Bronchial epithelial cell (primary cell): ENCODE results near the gene APELA. TPM values are rescaled to one million over a fixed set of nuclear protein-coding genes. Genes with fewer than 3 reads are reported as not detected.
A peak's percentile ranks its signal among the peaks of the same experiment; 100 is the strongest.
"Not testable (repeated sequence)": the region's sequence is repeated elsewhere in the genome, so short reads cannot be mapped to it uniquely, and the experiment has no call there.

Experiments
- DNase-seq: peaks from one replicate; pipeline ENCODE4 v3.0.0-alpha.2; 2010; ENCODE audit warnings: low read depth
- FAIRE-seq: peaks from 2 replicates; lab custom pipeline; 2011; peaks lifted over from hg19 to GRCh38; lab: Jason Lieb, UNC
- H3K27me3 ChIP-seq: 2 replicates; pipeline ENCODE4 v1.5.1; 2011; ENCODE audit warnings: low read length; ENCODE audit not compliant: control insufficient read depth, insufficient read depth
- H3K36me3 ChIP-seq: 2 replicates; pipeline ENCODE4 v1.5.1; 2011; ENCODE audit warnings: low read length; ENCODE audit not compliant: control insufficient read depth, insufficient read depth
- H3K4me3 ChIP-seq: 2 replicates; pipeline ENCODE4 v1.5.1; 2011; ENCODE audit warnings: mild to moderate bottlenecking, low read depth, low read length, control low read depth
- total RNA-seq: library from RNA; depleted of rRNA; stranded (reverse); fragments of >200 nt; gene quantifications from 2 replicates; pipeline ENCODE4 v1.2.1, GENCODE V29; 2014
- TF ChIP-seq, protein P1 (sequence below): IDR thresholded peaks from 2 replicates; pipeline ENCODE4 v1.5.1; 2011; ENCODE audit warnings: mild to moderate bottlenecking, moderate library complexity, low read length, control low read depth, inconsistent platforms; ENCODE audit not compliant: insufficient read depth, severe bottlenecking

The APELA gene
- total RNA-seq, 1 donor from 2014 or later, result not detected

DNA sequence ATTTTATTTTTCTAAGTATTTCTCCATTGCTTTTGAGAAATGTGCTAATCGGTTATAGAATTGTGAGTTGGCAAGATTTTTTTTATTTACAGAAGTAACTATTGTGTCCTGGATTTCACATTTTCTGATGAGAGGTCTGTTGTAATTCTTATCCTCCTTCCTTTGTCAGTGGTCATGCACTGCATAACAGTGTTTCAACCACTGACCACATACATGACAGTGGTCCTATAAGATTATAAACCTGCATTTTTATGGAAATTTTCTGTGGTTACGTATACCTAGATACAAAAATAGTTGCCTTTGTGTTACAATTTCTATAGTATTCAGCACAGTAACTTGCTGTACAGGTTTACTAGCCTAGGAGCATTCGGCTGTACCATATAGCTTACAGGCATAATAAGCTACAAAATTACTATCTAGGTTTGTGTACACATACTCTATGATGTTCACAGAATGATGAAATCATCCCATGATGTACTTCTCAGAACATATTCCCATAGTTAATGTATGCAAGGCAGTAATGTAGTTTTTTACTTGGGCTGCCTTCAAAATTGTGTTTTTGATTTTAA lies 47.8 kb downstream of the APELA start:
- H3K4me3 ChIP-seq, result no peak overlapping the region
- no peaks in the 10 kb centered on the region for H3K36me3 ChIP-seq
- FAIRE-seq, result no peak
- DNase-seq, result no peak
- H3K27me3 ChIP-seq, result no peaks in the 10 kb centered on the region
- TF ChIP-seq, protein P1, sequence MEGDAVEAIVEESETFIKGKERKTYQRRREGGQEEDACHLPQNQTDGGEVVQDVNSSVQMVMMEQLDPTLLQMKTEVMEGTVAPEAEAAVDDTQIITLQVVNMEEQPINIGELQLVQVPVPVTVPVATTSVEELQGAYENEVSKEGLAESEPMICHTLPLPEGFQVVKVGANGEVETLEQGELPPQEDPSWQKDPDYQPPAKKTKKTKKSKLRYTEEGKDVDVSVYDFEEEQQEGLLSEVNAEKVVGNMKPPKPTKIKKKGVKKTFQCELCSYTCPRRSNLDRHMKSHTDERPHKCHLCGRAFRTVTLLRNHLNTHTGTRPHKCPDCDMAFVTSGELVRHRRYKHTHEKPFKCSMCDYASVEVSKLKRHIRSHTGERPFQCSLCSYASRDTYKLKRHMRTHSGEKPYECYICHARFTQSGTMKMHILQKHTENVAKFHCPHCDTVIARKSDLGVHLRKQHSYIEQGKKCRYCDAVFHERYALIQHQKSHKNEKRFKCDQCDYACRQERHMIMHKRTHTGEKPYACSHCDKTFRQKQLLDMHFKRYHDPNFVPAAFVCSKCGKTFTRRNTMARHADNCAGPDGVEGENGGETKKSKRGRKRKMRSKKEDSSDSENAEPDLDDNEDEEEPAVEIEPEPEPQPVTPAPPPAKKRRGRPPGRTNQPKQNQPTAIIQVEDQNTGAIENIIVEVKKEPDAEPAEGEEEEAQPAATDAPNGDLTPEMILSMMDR, result no peak

DNA sequence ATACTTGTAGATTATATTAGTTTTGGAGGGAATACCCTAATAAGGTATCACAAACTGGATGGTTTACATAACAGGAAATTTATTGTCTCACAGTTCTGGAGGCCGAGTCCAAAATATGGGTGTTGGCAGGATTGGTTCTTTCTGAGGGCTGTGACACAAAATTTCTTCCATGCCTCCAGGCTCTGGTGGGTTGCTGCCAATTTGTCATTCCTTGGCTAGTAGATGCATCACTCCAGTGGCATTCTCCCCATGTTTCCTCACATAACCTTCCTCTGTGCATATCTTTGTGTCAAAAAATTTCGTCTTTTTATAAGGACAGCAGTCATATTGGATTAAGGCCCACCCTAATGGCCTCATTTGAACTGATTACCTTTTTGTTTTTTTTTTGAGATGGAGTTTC lies 49.3 kb downstream of the APELA start:
- FAIRE-seq (no peak), DNase-seq (no peak)
- no peaks in the 10 kb centered on the region for H3K36me3 ChIP-seq
- no peak overlapping the region for H3K4me3 ChIP-seq
- H3K27me3 ChIP-seq, result no peaks in the 10 kb centered on the region
- TF ChIP-seq, protein P1, result no peak

DNA sequence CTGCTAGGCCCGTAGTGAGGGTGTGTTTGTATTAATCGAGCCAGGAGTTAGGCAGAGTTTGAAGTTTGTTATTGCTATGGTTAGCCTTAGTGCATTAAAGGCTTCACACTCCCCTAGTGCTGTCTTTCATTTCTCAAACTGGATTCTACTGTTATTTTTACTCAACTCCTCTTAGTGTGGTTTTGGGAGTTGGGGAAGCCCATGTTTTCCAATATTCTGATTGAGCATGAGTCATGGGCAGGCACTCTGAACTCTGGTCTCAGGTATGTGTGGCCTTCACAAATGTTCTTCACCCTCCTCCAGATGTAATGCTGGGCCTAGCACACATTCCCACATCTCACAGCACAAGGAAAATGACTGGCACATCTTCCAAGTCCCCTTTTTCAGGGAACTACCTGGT lies 50.1 kb downstream of the APELA start:
- FAIRE-seq, result peak; percentile 98
- not testable (repeated sequence) for H3K36me3 ChIP-seq, H3K27me3 ChIP-seq, DNase-seq, H3K4me3 ChIP-seq

DNA sequence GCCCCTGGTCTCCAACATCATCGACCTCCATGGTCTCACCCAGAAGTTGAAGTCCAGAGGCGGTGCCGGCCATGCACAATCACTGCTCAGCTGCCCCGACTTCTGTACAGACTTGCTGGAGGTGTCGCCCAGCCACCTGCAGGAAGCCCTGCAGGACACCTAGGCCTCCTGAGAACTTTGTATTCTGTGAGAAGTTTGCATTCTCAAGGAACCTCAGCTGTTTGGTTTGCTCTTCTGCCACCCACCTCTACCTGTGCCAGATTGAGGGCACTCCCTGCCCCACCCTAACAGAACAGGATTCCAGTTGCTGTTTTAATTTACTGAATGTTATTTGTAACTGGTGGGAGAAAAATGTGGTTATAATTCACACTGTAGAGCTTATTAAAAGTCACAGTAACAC lies 53.7 kb downstream of the APELA start:
- TF ChIP-seq, protein P1, result no peak
- no peak for DNase-seq
- no peak overlapping the region for H3K4me3 ChIP-seq
- no peaks in the 10 kb centered on the region for H3K27me3 ChIP-seq
- no peaks in the 10 kb centered on the region for H3K36me3 ChIP-seq
- FAIRE-seq, result no peak

GRCh38 chr4:164931551-164932324 lies 54.8 kb downstream of the APELA start:
- no peak for FAIRE-seq
- TF ChIP-seq, protein P1, result no peak
- Histone ChIP-seq H3K36me3 (no peaks in the 10 kb centered on the region), H3K27me3 (no peaks in the 10 kb centered on the region), H3K4me3 (no peak overlapping the region)
- no peak for DNase-seq

GRCh38 chr4:164933244-164933643 lies 56.3 kb downstream of the APELA start:
- DNase-seq (no peak), FAIRE-seq (no peak)
- Histone ChIP-seq H3K4me3 (no peak overlapping the region), H3K27me3 (no peaks in the 10 kb centered on the region), H3K36me3 (no peaks in the 10 kb centered on the region)
- TF ChIP-seq, protein P1, result no peak
